ENCODE measurements around the gene PLXDC1. TPM values are rescaled to one million over a fixed set of nuclear protein-coding genes. Genes with fewer than 3 reads are reported as not detected.

PLXDC1 gene
- total and polyA plus RNA-seq, 9 donors: 11.6 to 58.6 (median 32.3) TPM

GRCh38 chr17:39195568-39196160 lies 44.2 kb upstream of the PLXDC1 start:
- no peaks in the 10 kb centered on the region for H3K27me3 ChIP-seq
- no peaks in the 10 kb centered on the region for H3K9me3 ChIP-seq
- H3K27ac ChIP-seq: no peak overlapping the region
- no peak overlapping the region for H3K4me3 ChIP-seq
- TF ChIP-seq POLR2A (IDR thresholded peaks at IDR 0.05) (no peak), EP300 (IDR thresholded peaks at IDR 0.05) (no peak), CTCF (IDR thresholded peaks at IDR 0.05) (no peak)
- intact Hi-C loops (cut with DNase I): loop anchor here in 1 of 4 donors (10.0 kb wide), 1 partner anchor 49 kb away; no protein-coding TSS in a partner anchor
- 68 to 84% (median 78%) methylated on average over 8 of the region's 8 CpGs for WGBS, 3 donors
- peaks cover 6% of the 10 kb centered on the region for H3K4me1 ChIP-seq (ENCODE audit: insufficient read depth)
- DNase-seq: no peak
- no peaks in the 10 kb centered on the region for H3K36me3 ChIP-seq

GRCh38 chr17:39194985-39195524 lies 43.6 kb upstream of the PLXDC1 start:
- TF ChIP-seq CTCF (IDR thresholded peaks at IDR 0.05): no peak
- no peak for TF ChIP-seq EP300 (IDR thresholded peaks at IDR 0.05)
- no peak for TF ChIP-seq POLR2A (IDR thresholded peaks at IDR 0.05)
- H3K27ac ChIP-seq: no peak overlapping the region
- whole genome bisulfite sequencing, 3 donors: 64 to 70% (median 70%) methylated on average over 10 of the region's 10 CpGs
- no peaks in the 10 kb centered on the region for H3K9me3 ChIP-seq
- H3K27me3 ChIP-seq: no peaks in the 10 kb centered on the region
- peaks cover 6% of the 10 kb centered on the region for H3K4me1 ChIP-seq (ENCODE audit: insufficient read depth)
- no peak overlapping the region for H3K4me3 ChIP-seq
- no peaks in the 10 kb centered on the region for H3K36me3 ChIP-seq
- intact Hi-C loops (cut with DNase I): loop anchor here in 1 of 4 donors (10.0 kb wide), 1 partner anchor 50 kb away; no protein-coding TSS in a partner anchor
- no peak for DNase-seq

GRCh38 chr17:39194089-39194984 lies 42.9 kb upstream of the PLXDC1 start:
- intact Hi-C loops (cut with DNase I): loop anchor here in 1 of 4 donors (10.0 kb wide), 1 partner anchor 50 kb away; no protein-coding TSS in a partner anchor
- Histone ChIP-seq H3K27me3 (no peaks in the 10 kb centered on the region), H3K4me3 (no peak overlapping the region), H3K27ac (no peak overlapping the region), H3K9me3 (no peaks in the 10 kb centered on the region), H3K36me3 (no peaks in the 10 kb centered on the region), H3K4me1 (ENCODE audit: insufficient read depth) (peaks cover 6% of the 10 kb centered on the region)
- WGBS, 3 donors: 60 to 67% (median 64%) methylated on average over 20 of the region's 20 CpGs
- TF ChIP-seq CTCF (IDR thresholded peaks at IDR 0.05): no peak
- no peak for TF ChIP-seq EP300 (IDR thresholded peaks at IDR 0.05)
- TF ChIP-seq POLR2A (IDR thresholded peaks at IDR 0.05): no peak
- peak in 1 of 5 donors; percentile 42 for DNase-seq

GRCh38 chr17:39193346-39193745 lies 41.9 kb upstream of the PLXDC1 start:
- Histone ChIP-seq H3K4me3 (no peak overlapping the region), H3K27ac (no peak overlapping the region), H3K27me3 (no peaks in the 10 kb centered on the region), H3K9me3 (no peaks in the 10 kb centered on the region), H3K4me1 (ENCODE audit: insufficient read depth) (peaks cover 6% of the 10 kb centered on the region), H3K36me3 (no peaks in the 10 kb centered on the region)
- DNase-seq: no peak
- TF ChIP-seq POLR2A (IDR thresholded peaks at IDR 0.05): no peak
- no peak for TF ChIP-seq CTCF (IDR thresholded peaks at IDR 0.05)
- TF ChIP-seq EP300 (IDR thresholded peaks at IDR 0.05): no peak
- WGBS, 3 donors: 81 to 83% (median 82%) methylated on average over 10 of the region's 10 CpGs
- intact Hi-C loops (cut with DNase I): loop anchor here in 1 of 4 donors (10.0 kb wide), 1 partner anchor 51 kb away; no protein-coding TSS in a partner anchor
